ENCODE measurements around the gene FRMD8. TPM values are rescaled to one million over a fixed set of nuclear protein-coding genes. Genes with fewer than 3 reads are reported as not detected.

Gene FRMD8
- total and polyA plus RNA-seq, 9 of the 15 experiments (the other 6 are each of a cell fraction or from before 2014, with no cell fraction given) = 4.5 to 54.5 (median 15.8) TPM

- TF ChIP-seq ZNF609 (CRISPR knock-in tag; IDR thresholded peaks at IDR 0.05; ENCODE audit: borderline replicate concordance) (no peak), ZBTB40 (IDR thresholded peaks at IDR 0.05) (peak; percentile 40; the same call in 1 of the 2 replicates), ZBTB40 (CRISPR knock-in tag; IDR thresholded peaks at IDR 0.05) (no peak), ZFX (CRISPR knock-in tag; IDR thresholded peaks at IDR 0.05) (peak; percentile 47; the same call in 1 of the 2 replicates)
Measured at GRCh38 chr11:65355013-65355775, 31.2 kb upstream of the FRMD8 start (continued).

Measured in K562 (cell line).